K562 (cell line): ENCODE measurements around the gene HSPB2. TPM values are rescaled to one million over a fixed set of nuclear protein-coding genes. Genes with fewer than 3 reads are reported as not detected.

Experiments used
- ARID2 ChIP-seq: fragments of 450-650 bp; IDR thresholded peaks from 2 replicates; pipeline ENCODE4 v1.6.1; 2017; ENCODE audit warnings: antibody characterized with exemption, mild to moderate bottlenecking
- ARID3B ChIP-seq: fragments of 250-450 bp; sonication (Bioruptor Pico); IDR thresholded peaks from 2 replicates; pipeline ENCODE4 v1.4.0; 2020; ENCODE audit warnings: borderline replicate concordance
- FOXK2 ChIP-seq, 2 experiments: fragments of 450-650 bp; IDR thresholded peaks in 1 of 2; conservative IDR thresholded peaks in 1 of 2; 2 replicates each; pipeline ENCODE4 v1.6.1; 2016; ENCODE audit warnings: low read depth in 2 of 2, mild to moderate bottlenecking in 1 of 2
- FOXP4 ChIP-seq: sonication (generic); formaldehyde crosslinking; IDR thresholded peaks from 2 replicates; pipeline ENCODE4 v1.8.0; 2022; ENCODE audit warnings: mild to moderate bottlenecking, missing genetic modification reagents, borderline replicate concordance
- HMG20A ChIP-seq: fragments of 450-650 bp; formaldehyde crosslinking; conservative IDR thresholded peaks from 2 replicates; pipeline ENCODE4 v1.4.0; 2020; ENCODE audit warnings: mild to moderate bottlenecking, mixed read lengths
- MEF2D ChIP-seq: conservative IDR thresholded peaks from 2 replicates; pipeline ENCODE4 v1.6.1; 2016; ENCODE audit warnings: low read depth, missing genetic modification characterization, missing compliant biosample characterization
- MNT ChIP-seq, 2 experiments: fragments of 450-650 bp; conservative IDR thresholded peaks; 2 replicates each; pipeline ENCODE4 v1.6.1; 2017; ENCODE audit warnings: mild to moderate bottlenecking in 2 of 2, moderate library complexity in 2 of 2
- MYC ChIP-seq, 2 experiments: fragments of 250-450 bp in 1 of 2; sonication (Bioruptor Pico) in 1 of 2; IDR thresholded peaks; 2 replicates each; pipeline versions ENCODE4 v1.5.1 to v1.6.1; 2012 to 2021; ENCODE audit warnings: low read depth in 2 of 2, borderline replicate concordance in 1 of 2, improper control_type of control experiment in 1 of 2, low read length in 1 of 2, mild to moderate bottlenecking in 1 of 2, moderate library complexity in 1 of 2
- PCBP2 ChIP-seq: fragments of 200-400 bp; formaldehyde crosslinking; IDR thresholded peaks from 2 replicates; pipeline ENCODE4 v1.6.1; 2018; ENCODE audit warnings: low read length, low read depth, mild to moderate bottlenecking, moderate library complexity; ENCODE audit not compliant: poor library complexity, severe bottlenecking
- PRPF4 ChIP-seq: fragments of 200-400 bp; formaldehyde crosslinking; IDR thresholded peaks from one replicate; pipeline ENCODE4 v1.6.1; 2017; ENCODE audit warnings: low read length, low read depth, mild to moderate bottlenecking; ENCODE audit not compliant: insufficient read depth, poor library complexity, severe bottlenecking
- PTTG1 ChIP-seq: fragments of 450-650 bp; IDR thresholded peaks from 2 replicates; pipeline ENCODE4 v1.6.1; 2016; ENCODE audit warnings: low read depth, mild to moderate bottlenecking, missing genetic modification characterization, missing compliant biosample characterization
- SRSF9 ChIP-seq: fragments of 200-400 bp; formaldehyde crosslinking; IDR thresholded peaks from 2 replicates; pipeline ENCODE4 v1.6.1; 2017; ENCODE audit warnings: low read depth, low read length, borderline replicate concordance
- STAT5A ChIP-seq: IDR thresholded peaks from 2 replicates; pipeline ENCODE4 v1.6.1; 2012; ENCODE audit warnings: low read length, inconsistent platforms, borderline replicate concordance
- TFE3 ChIP-seq: fragments of 450-650 bp; formaldehyde crosslinking; IDR thresholded peaks from 2 replicates; pipeline ENCODE4 v1.4.0; 2020; ENCODE audit warnings: mild to moderate bottlenecking, mixed read lengths
- XRCC3 ChIP-seq: fragments of 450-650 bp; IDR thresholded peaks from 2 replicates; pipeline ENCODE4 v1.6.1; 2017; ENCODE audit warnings: mild to moderate bottlenecking, moderate library complexity
- ZFX ChIP-seq: sonication (generic); formaldehyde crosslinking; IDR thresholded peaks from 2 replicates; pipeline ENCODE4 v1.8.0; 2022; ENCODE audit warnings: mild to moderate bottlenecking, missing genetic modification reagents, moderate library complexity
- ZNF212 ChIP-seq: fragments of 450-650 bp; formaldehyde crosslinking; IDR thresholded peaks from 2 replicates; pipeline ENCODE4 v1.4.0; 2020; ENCODE audit warnings: mild to moderate bottlenecking
- ZNF224 ChIP-seq: sonication (generic); formaldehyde crosslinking; IDR thresholded peaks from 2 replicates; pipeline ENCODE4 v1.8.0; 2022; ENCODE audit warnings: mild to moderate bottlenecking, missing genetic modification reagents
- ZNF239 ChIP-seq: fragments of 250-450 bp; sonication (Bioruptor Pico); IDR thresholded peaks from 2 replicates; pipeline ENCODE4 v1.4.0; 2020; ENCODE audit warnings: mild to moderate bottlenecking
- ZNF561 ChIP-seq: fragments of 450-650 bp; formaldehyde crosslinking; conservative IDR thresholded peaks from 2 replicates; pipeline ENCODE4 v1.4.0; 2020; ENCODE audit warnings: mild to moderate bottlenecking, moderate library complexity
- polyA plus RNA-seq, 8 experiments: library from polyadenylated mRNA; depleted of rRNA in 4 of 8; stranded (reverse) in 5 of 8; unstranded in 3 of 8; fragments of >200 nt; fragmentation: Nextera tagmentation in 2 of 8; fragmentation: Illumina TruSeq in 1 of 8; extraction: Ambion mirVana in 2 of 8; extraction: Trizol in 1 of 8; gene quantifications; 2 replicates each; pipeline versions ENCODE4 v1.2.1 to v1.2.3, GENCODE V29; 2011 to 2014; ENCODE audit warnings: inconsistent platforms in 1 of 8, missing spikeins in 1 of 8
- total RNA-seq, 7 experiments: library from RNA; depleted of rRNA in 6 of 7; stranded (reverse); fragments of >200 nt in 6 of 7; fragmentation: Illumina TruSeq in 2 of 7; extraction: Trizol in 2 of 7; gene quantifications; 2 replicates each; pipeline versions ENCODE4 v1.2.1 to v1.2.3, GENCODE V29; 2011 to 2021; ENCODE audit warnings: low replicate concordance in 1 of 7

Gene HSPB2
- total and polyA plus RNA-seq, 9 of the 15 experiments (the other 6 are each of a cell fraction or from before 2014, with no cell fraction given), result 0.06 to 0.35 (median 0.11) TPM; not detected in 5

GRCh38 chr11:111870886-111871692 lies 41.4 kb upstream of the HSPB2 start, which contains the start of gene ALG9 (continued):
- TF ChIP-seq ZNF239 (no peak), TFE3 (no peak), PCBP2 (no peak), ZNF224 (CRISPR knock-in tag) (no peak), SRSF9 (no peak), ZFX (CRISPR knock-in tag) (peak; percentile 69), FOXP4 (CRISPR knock-in tag) (no peak), MYC (IDR thresholded peaks at IDR 0.05; ENCODE audit: low read depth, low read length) (peak; percentile 61; the same call in 1 of the 2 replicates), MYC (CRISPR knock-in tag; IDR thresholded peaks at IDR 0.05; ENCODE audit: borderline replicate concordance, low read depth) (no peak), MEF2D (tag) (no peak), PRPF4 (no peak), FOXK2 (conservative IDR thresholded peaks at IDR 0.05 in 1 of 2, IDR thresholded peaks at IDR 0.05 in 1 of 2; ENCODE audit: low read depth in 2 of 2) (no peak), HMG20A (CRISPR knock-in tag) (no peak), XRCC3 (no peak), MNT (conservative IDR thresholded peaks at IDR 0.05) (peak in 1 of 2 experiments; percentile 86; a peak in 2 of 4 replicates), ARID2 (no peak), ARID3B (CRISPR knock-in tag) (0 out of 2 replicates have a peak, but pooled peaks have one; percentile 36), STAT5A (no peak), ZNF212 (CRISPR knock-in tag) (no peak), ZNF561 (no peak), PTTG1 (tag) (no peak)
